ENCODE data around the gene RAPGEF5.

DNA sequence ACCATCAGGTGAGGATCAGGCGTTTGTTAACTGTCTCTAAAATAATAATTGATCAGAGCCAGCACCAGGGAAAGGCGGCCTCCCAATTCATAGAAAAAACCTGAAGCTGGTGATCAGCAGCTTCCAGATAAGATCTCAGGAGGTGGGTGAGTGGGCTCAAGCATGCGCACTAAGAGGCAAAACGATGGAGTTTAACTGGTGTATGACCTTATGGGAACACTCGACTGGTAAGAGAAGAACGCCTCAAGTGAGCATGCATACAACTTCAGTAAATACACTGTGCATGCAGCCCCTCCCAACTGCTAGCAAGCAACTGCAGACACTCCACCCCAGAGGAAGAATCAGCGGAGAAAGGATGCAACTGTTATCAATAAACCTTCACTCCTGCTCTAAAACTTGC lies 18.1 kb downstream of the RAPGEF5 start:
- TF ChIP-seq CTCF (IDR thresholded peaks at IDR 0.05) (no peak), POLR2A (IDR thresholded peaks at IDR 0.05) (no peak), EP300 (IDR thresholded peaks at IDR 0.05) (no peak)
